Measurements from ENCODE around the gene TSPAN2. TPM values are rescaled to one million over a fixed set of nuclear protein-coding genes. Genes with fewer than 3 reads are reported as not detected.

The TSPAN2 gene
- polyA plus RNA-seq, 3 donors = 34.2 to 37.8 (median 34.5) TPM

GRCh38 chr1:115012006-115012405, 77.3 kb downstream of the TSPAN2 start:
- DNase-seq (ENCODE audit: extremely low read depth in 1 of 11, low read depth in 9 of 11, low spot score in 4 of 11) = no peak

- no peak for DNase-seq (ENCODE audit: extremely low read depth in 1 of 11, low read depth in 9 of 11, low spot score in 4 of 11)
Measured at GRCh38 chr1:115006191-115006590, 83.1 kb downstream of the TSPAN2 start.

Other genes with a start within 250 kb of the TSPAN2 start
- gene SYCP1, start 234.6 kb downstream of the TSPAN2 start, polyA plus RNA-seq (ENCODE audit: insufficient read length in 3 of 3) = under 1 TPM; 0.44 to 0.53 (median 0.50) TPM
- gene TSHB, start 59.7 kb downstream of the TSPAN2 start, polyA plus RNA-seq (ENCODE audit: insufficient read length in 3 of 3) = under 1 TPM in 2 of 3 donors, not detected in 1; 0.20 to 0.54 TPM
- 1 to 10 TPM; 1.1 to 2.5 (median 2.1) TPM for gene NGF, start 248.7 kb upstream of the TSPAN2 start, polyA plus RNA-seq (ENCODE audit: insufficient read length in 3 of 3)